PC-9 (cell line): ENCODE data around the gene CDC5L. TPM values are rescaled to one million over a fixed set of nuclear protein-coding genes. Genes with fewer than 3 reads are reported as not detected.

Source experiments
- BruUV-seq: library from RNA; stranded (reverse); fragments of 400-500 nt; replicated peaks from 2 replicates; lab custom pipeline; 2021; lab: Mats Ljungman, UMichigan
- CTCF ChIA-PET: fragments of 300-600 bp; sonication (Branson Sonifier 250); formaldehyde crosslinking; loops from one replicate; lab custom pipeline; 2022; ENCODE audit warnings: antibody characterized with exemption; lab: Charles Lee
- POLR2A ChIA-PET: fragments of 300-600 bp; sonication (Branson Sonifier 250); formaldehyde crosslinking; loops from one replicate; lab custom pipeline; 2022; ENCODE audit warnings: antibody characterized with exemption; ENCODE audit not compliant: unreplicated experiment; lab: Charles Lee
- DNase-seq, 2 experiments: peaks; one replicate each; pipeline versions ENCODE4 v3.0.0 to v3.0.0-alpha.2; 2015 to 2022; ENCODE audit warnings: mixed read lengths in 1 of 2
- H2AFZ ChIP-seq: fragments of 200-600 bp; sonication (generic); 2 replicates; pipeline ENCODE4 v1.8.1; 2017; ENCODE audit warnings: antibody characterized with exemption
- H3F3A ChIP-seq: fragments of 200-600 bp; sonication (generic); 2 replicates; pipeline ENCODE4 v1.8.1; 2017; ENCODE audit warnings: antibody characterized with exemption, mild to moderate bottlenecking, low read depth; ENCODE audit not compliant: insufficient read depth
- H3K27ac ChIP-seq: fragments of 200-600 bp; sonication (generic); 2 replicates; pipeline ENCODE4 v1.6.1; 2016; ENCODE audit warnings: mixed run types
- H3K27me3 ChIP-seq: fragments of 200-600 bp; sonication (generic); 2 replicates; pipeline ENCODE4 v1.6.1; 2016; ENCODE audit warnings: low read depth, mixed run types; ENCODE audit not compliant: insufficient read depth
- H3K36me3 ChIP-seq: fragments of 200-600 bp; sonication (generic); 2 replicates; pipeline ENCODE4 v1.6.1; 2016; ENCODE audit warnings: low read depth, mixed run types
- H3K4me1 ChIP-seq: fragments of 200-600 bp; sonication (generic); replicated peaks from 2 replicates; pipeline ENCODE4 v1.6.1; 2016; ENCODE audit warnings: mixed run types; ENCODE audit not compliant: insufficient read depth
- H3K4me2 ChIP-seq: fragments of 200-600 bp; sonication (generic); 2 replicates; pipeline ENCODE4 v1.6.1; 2017; ENCODE audit warnings: mixed run types
- H3K4me3 ChIP-seq: fragments of 200-600 bp; sonication (generic); 2 replicates; pipeline ENCODE4 v1.6.1; 2016; ENCODE audit warnings: mixed run types
- H3K79me2 ChIP-seq: fragments of 200-600 bp; sonication (generic); 2 replicates; pipeline ENCODE4 v1.6.1; 2017; ENCODE audit warnings: low read depth, mixed run types
- H3K9me2 ChIP-seq: fragments of 200-600 bp; sonication (generic); 2 replicates; pipeline ENCODE4 v1.8.1; 2017; ENCODE audit warnings: mild to moderate bottlenecking; ENCODE audit not compliant: insufficient read depth
- H3K9me3 ChIP-seq: fragments of 200-600 bp; sonication (generic); 2 replicates; pipeline ENCODE4 v1.8.1; 2016; ENCODE audit warnings: low read depth; ENCODE audit not compliant: insufficient read depth
- H4K20me1 ChIP-seq: fragments of 200-600 bp; sonication (generic); 2 replicates; pipeline ENCODE4 v1.8.1; 2017; ENCODE audit not compliant: insufficient read depth
- EZH2 ChIP-seq: fragments of 200-600 bp; sonication (generic); IDR thresholded peaks from 2 replicates; pipeline ENCODE4 v1.8.0; 2017; ENCODE audit warnings: antibody characterized with exemption, low read depth
- intact Hi-C: fragments of 100-400 bp; cut with micrococcal nuclease; formaldehyde crosslinking; loops from one replicate; pipeline ENCODE4 v1.10.0; 2022; ENCODE audit not compliant: unreplicated experiment
- total RNA-seq: library from RNA; stranded (reverse); gene quantifications from 2 replicates; pipeline ENCODE4 v1.2.3, GENCODE V29; 2021
- TF ChIP-seq, protein P1 (sequence below): fragments of 200-600 bp; sonication (generic); conservative IDR thresholded peaks from 2 replicates; pipeline ENCODE4 v1.6.1; 2017; ENCODE audit warnings: mixed run types, antibody characterized with exemption, mild to moderate bottlenecking, moderate library complexity

The CDC5L gene
- total RNA-seq, 1 experiment from 2014 or later, result 24.0 TPM

DNA sequence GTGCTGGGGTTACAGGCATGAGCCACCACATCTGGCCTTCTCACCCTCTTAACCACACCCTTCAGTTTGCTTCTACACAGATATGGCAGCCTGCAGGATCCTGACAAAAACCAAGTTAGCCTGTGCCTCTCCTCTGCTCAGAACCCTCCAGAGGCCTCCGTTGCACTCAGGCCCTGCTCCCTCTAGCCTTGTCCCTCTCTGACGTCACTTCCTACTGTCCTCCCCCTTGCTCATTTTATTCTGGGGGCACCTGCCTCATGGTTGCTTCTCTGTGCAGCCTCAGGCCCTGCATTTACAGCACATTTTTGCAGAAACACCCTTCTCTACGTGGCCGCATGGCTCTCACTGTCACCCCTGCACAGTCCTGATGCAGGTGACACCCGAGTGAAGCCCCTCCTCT lies 105.6 kb downstream of the CDC5L start:
- TF ChIP-seq EZH2, result no peak
- TF ChIP-seq, protein P1, sequence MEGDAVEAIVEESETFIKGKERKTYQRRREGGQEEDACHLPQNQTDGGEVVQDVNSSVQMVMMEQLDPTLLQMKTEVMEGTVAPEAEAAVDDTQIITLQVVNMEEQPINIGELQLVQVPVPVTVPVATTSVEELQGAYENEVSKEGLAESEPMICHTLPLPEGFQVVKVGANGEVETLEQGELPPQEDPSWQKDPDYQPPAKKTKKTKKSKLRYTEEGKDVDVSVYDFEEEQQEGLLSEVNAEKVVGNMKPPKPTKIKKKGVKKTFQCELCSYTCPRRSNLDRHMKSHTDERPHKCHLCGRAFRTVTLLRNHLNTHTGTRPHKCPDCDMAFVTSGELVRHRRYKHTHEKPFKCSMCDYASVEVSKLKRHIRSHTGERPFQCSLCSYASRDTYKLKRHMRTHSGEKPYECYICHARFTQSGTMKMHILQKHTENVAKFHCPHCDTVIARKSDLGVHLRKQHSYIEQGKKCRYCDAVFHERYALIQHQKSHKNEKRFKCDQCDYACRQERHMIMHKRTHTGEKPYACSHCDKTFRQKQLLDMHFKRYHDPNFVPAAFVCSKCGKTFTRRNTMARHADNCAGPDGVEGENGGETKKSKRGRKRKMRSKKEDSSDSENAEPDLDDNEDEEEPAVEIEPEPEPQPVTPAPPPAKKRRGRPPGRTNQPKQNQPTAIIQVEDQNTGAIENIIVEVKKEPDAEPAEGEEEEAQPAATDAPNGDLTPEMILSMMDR, result no peak
- Histone ChIP-seq H3K9me2 (no peaks in the 10 kb centered on the region), H3K9me3 (no peaks in the 10 kb centered on the region), H3K27me3 (no peaks in the 10 kb centered on the region), H3K4me2 (no peak overlapping the region), H3K27ac (no peak overlapping the region; the same call in 1 of the 2 replicates), H4K20me1 (no peaks in the 10 kb centered on the region), H3K4me1 (peaks cover 45% of the 10 kb centered on the region), H3K4me3 (no peak overlapping the region), H2AFZ (no peak overlapping the region), H3K79me2 (no peaks in the 10 kb centered on the region), H3F3A (peaks cover 18% of the 10 kb centered on the region; the same call in 1 of the 2 replicates), H3K36me3 (no peaks in the 10 kb centered on the region)
- POLR2A ChIA-PET, result no interaction called here
- DNase-seq, result no peak
- BruUV-seq, result no TSS peak
- CTCF ChIA-PET, result no interaction called here
- intact Hi-C loops, result no loop called here

DNA sequence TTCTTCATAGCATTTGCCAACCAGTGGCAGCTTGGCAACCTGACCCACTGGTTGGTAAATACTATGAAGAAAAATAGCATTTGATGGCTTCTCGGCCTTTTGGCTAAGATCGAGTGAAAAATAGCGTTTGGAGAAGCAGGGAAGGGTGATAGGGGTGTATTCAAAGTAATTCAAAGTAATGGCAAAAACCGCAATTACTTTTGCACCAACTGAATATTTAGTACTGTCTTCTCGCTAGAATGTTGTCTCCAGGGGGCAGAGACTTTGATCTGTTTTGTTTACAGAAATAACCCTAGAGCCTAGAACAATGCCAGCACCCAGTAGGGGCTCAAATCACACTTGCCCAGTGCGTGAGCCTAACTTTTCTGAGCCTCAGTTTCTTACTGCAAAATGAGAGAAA lies 106.1 kb downstream of the CDC5L start:
- intact Hi-C loops, result no loop called here

DNA sequence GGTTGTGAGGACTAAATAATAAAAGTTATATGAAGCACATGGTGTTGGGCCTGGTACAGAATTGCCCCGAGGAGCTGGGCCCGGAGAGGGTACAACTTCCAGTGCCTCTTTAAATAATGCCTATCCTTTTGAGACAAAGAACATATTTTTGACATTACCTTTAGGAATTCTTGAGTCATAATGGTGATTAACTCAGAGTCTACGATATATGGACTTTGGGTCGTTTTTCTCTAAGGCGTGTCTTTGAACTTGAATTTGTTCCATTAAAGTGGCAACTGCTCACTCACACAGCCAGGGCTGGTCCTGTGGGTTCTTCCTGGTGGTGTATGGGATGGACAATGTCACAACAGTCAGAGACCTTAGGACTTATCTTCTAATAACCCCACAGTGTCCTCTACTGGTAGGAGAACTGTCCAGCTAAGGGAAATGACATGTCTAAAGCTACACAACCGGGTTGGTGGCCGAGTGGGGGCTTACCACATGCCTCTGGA lies 106.5 kb downstream of the CDC5L start:
- peaks cover 45% of the 10 kb centered on the region for H3K4me1 ChIP-seq
- no peaks in the 10 kb centered on the region for H3K27me3 ChIP-seq
- H3K36me3 ChIP-seq, result no peaks in the 10 kb centered on the region
- no peaks in the 10 kb centered on the region for H3K9me3 ChIP-seq
- H4K20me1 ChIP-seq, result no peaks in the 10 kb centered on the region
- no peak overlapping the region for H3K4me3 ChIP-seq
- peak overlapping the region; percentile 45 for H3K27ac ChIP-seq
- peak overlapping the region; percentile 32 for H3K4me2 ChIP-seq
- H3F3A ChIP-seq, result peaks cover 18% of the 10 kb centered on the region; the same call in 1 of the 2 replicates
- H2AFZ ChIP-seq, result peak overlapping the region; percentile 47; the same call in 1 of the 2 replicates
- TF ChIP-seq, protein P1, result peak; percentile 48; the same call in 1 of the 2 replicates
- no peak for TF ChIP-seq EZH2
- intact Hi-C loops, result no loop called here
- no peaks in the 10 kb centered on the region for H3K9me2 ChIP-seq
- H3K79me2 ChIP-seq, result no peaks in the 10 kb centered on the region
- ChIA-PET POLR2A (interaction anchor here (0.5 to 0.6 kb wide), 2 partner anchors 18 to 22 kb away, joined by 5 to 11 read pairs; no protein-coding TSS in a partner anchor), CTCF (interaction anchor here (2.1 kb wide), 1 partner anchor 19 kb away, joined by 21 read pairs; no protein-coding TSS in a partner anchor)
- no TSS peak for BruUV-seq
- DNase-seq, result peak; percentile 45 to 74

More for the DNA sequence above, 106.1 kb downstream of the CDC5L start:
- Histone ChIP-seq H3K4me1 (peaks cover 45% of the 10 kb centered on the region), H3K4me2 (peak overlapping the region; percentile 32), H3K36me3 (no peaks in the 10 kb centered on the region), H3K9me2 (no peaks in the 10 kb centered on the region), H3K4me3 (no peak overlapping the region), H3F3A (peaks cover 18% of the 10 kb centered on the region; the same call in 1 of the 2 replicates), H3K79me2 (no peaks in the 10 kb centered on the region), H3K9me3 (no peaks in the 10 kb centered on the region), H3K27me3 (no peaks in the 10 kb centered on the region), H3K27ac (peak overlapping the region; percentile 45; the same call in 1 of the 2 replicates), H4K20me1 (no peaks in the 10 kb centered on the region), H2AFZ (no peak overlapping the region)
- ChIA-PET POLR2A (interaction anchor here (0.5 to 0.6 kb wide), 2 partner anchors 18 to 21 kb away, joined by 5 to 11 read pairs; no protein-coding TSS in a partner anchor), CTCF (interaction anchor here (2.1 kb wide), 1 partner anchor 18 kb away, joined by 21 read pairs; no protein-coding TSS in a partner anchor)
- TF ChIP-seq, protein P1, result no peak
- BruUV-seq, result no TSS peak
- no peak for DNase-seq
